Putamen (tissue), 1 donor: Measurements from ENCODE around the gene SMAD6.
"Not testable (repeated sequence)": the region's sequence is repeated elsewhere in the genome, so short reads cannot be mapped to it uniquely, and the experiment has no call there.

Experiments
- DNase-seq: peaks from one replicate; pipeline ENCODE4 v3.0.0-alpha.2; 2016; ENCODE audit warnings: low spot score

Gene SMAD6

GRCh38 chr15:66826507-66826906 lies 124.5 kb downstream of the SMAD6 start:
- no peak for DNase-seq

GRCh38 chr15:66827039-66827697 lies 125.1 kb downstream of the SMAD6 start:
- no peak for DNase-seq

- DNase-seq, result no peak
These were observed 125.6 kb downstream of the SMAD6 start for GRCh38 chr15:66827698-66828055.

GRCh38 chr15:66828817-66829541 lies 126.9 kb downstream of the SMAD6 start:
- not testable (repeated sequence) for DNase-seq

GRCh38 chr15:66829551-66830121 lies 127.6 kb downstream of the SMAD6 start:
- no peak for DNase-seq

GRCh38 chr15:66830358-66830757 lies 128.3 kb downstream of the SMAD6 start:
- DNase-seq, result no peak

- no peak for DNase-seq
These were observed 128.8 kb downstream of the SMAD6 start for GRCh38 chr15:66830823-66831222.

- DNase-seq, result no peak
These were observed 129.3 kb downstream of the SMAD6 start for GRCh38 chr15:66831289-66831688.

GRCh38 chr15:66831801-66832390 lies 129.9 kb downstream of the SMAD6 start:
- no peak for DNase-seq
